Loucy (cell line): ENCODE results near the gene FOXJ3.

Experiments used
- EZH2phosphoT487 ChIP-seq: fragments of 200-600 bp; IDR thresholded peaks from 2 replicates; pipeline ENCODE4 v1.6.1; 2018; ENCODE audit warnings: antibody characterized with exemption, mild to moderate bottlenecking, moderate library complexity, borderline replicate concordance
- TF ChIP-seq, protein P1 (sequence below): fragments of 200-600 bp; sonication (generic); conservative IDR thresholded peaks from 2 replicates; pipeline ENCODE4 v1.5.1; 2014; ENCODE audit warnings: mild to moderate bottlenecking, antibody characterized with exemption, low read length

DNA sequence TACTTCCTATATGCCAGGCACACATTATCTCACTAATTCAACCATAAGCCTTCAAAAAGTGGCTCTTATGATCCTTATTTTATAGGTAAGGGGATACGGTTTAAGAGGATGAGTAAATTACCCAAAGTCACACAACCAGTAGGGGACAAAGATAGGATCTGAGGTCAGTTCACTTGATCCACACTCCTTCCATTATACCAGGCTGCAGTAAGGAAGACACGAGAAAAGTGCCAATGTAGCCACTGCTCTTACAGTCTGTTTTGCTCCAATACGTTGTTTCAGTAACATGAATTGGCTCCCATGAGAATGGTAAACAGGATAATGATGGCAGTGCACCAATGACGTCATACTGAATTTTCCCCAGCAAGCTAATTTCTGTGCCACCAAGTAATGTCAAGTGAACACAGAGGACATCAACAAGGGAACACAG is 155.1 kb downstream of the FOXJ3 start:
- TF ChIP-seq, protein P1, sequence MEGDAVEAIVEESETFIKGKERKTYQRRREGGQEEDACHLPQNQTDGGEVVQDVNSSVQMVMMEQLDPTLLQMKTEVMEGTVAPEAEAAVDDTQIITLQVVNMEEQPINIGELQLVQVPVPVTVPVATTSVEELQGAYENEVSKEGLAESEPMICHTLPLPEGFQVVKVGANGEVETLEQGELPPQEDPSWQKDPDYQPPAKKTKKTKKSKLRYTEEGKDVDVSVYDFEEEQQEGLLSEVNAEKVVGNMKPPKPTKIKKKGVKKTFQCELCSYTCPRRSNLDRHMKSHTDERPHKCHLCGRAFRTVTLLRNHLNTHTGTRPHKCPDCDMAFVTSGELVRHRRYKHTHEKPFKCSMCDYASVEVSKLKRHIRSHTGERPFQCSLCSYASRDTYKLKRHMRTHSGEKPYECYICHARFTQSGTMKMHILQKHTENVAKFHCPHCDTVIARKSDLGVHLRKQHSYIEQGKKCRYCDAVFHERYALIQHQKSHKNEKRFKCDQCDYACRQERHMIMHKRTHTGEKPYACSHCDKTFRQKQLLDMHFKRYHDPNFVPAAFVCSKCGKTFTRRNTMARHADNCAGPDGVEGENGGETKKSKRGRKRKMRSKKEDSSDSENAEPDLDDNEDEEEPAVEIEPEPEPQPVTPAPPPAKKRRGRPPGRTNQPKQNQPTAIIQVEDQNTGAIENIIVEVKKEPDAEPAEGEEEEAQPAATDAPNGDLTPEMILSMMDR: no peak
- no peak for TF ChIP-seq EZH2phosphoT487
